NB4 (cell line): Measurements from ENCODE around the gene SCYGR5.

ENCODE experiments used
- DNase-seq: peaks from one replicate; pipeline ENCODE4 v3.0.0; 2010; ENCODE audit warnings: low read depth
- H3K4me3 ChIP-seq: one replicate; pipeline ENCODE4 v1.5.1; 2011; ENCODE audit warnings: mild to moderate bottlenecking, low read depth, low read length, moderate library complexity
- CTCF ChIP-seq: IDR thresholded peaks from one replicate; pipeline ENCODE4 v1.5.1; 2012; ENCODE audit warnings: low read depth, low read length
- MAX ChIP-seq: IDR thresholded peaks from 2 replicates; pipeline ENCODE4 v1.6.1; 2011; ENCODE audit warnings: low read depth, low read length
- MYC ChIP-seq: IDR thresholded peaks from 2 replicates; pipeline ENCODE4 v1.6.1; 2011; ENCODE audit warnings: low read depth, low read length
- POLR2A ChIP-seq: IDR thresholded peaks from 2 replicates; pipeline ENCODE4 v1.6.1; 2011; ENCODE audit warnings: mild to moderate bottlenecking; ENCODE audit not compliant: insufficient read length; ENCODE audit errors: extremely low read depth

SCYGR5 gene

GRCh38 chr2:227653419-227653818, 13.2 kb upstream of the SCYGR5 start:
- TF ChIP-seq CTCF (no peak), MYC (no peak), MAX (no peak), POLR2A (no peak)
- H3K4me3 ChIP-seq: no peak overlapping the region
- no peak for DNase-seq

- DNase-seq: no peak
- H3K4me3 ChIP-seq: no peak overlapping the region
- TF ChIP-seq CTCF: no peak
- TF ChIP-seq MYC: no peak
- TF ChIP-seq POLR2A: no peak
- no peak for TF ChIP-seq MAX
Observed at GRCh38 chr2:227654426-227654825, 12.2 kb upstream of the SCYGR5 start.

GRCh38 chr2:227655454-227655853, 11.2 kb upstream of the SCYGR5 start:
- TF ChIP-seq MAX: no peak
- no peak for TF ChIP-seq POLR2A
- TF ChIP-seq CTCF: no peak
- no peak for TF ChIP-seq MYC
- DNase-seq: peak; percentile 63
- no peak overlapping the region for H3K4me3 ChIP-seq

- no peak overlapping the region for H3K4me3 ChIP-seq
- no peak for TF ChIP-seq MAX
- no peak for TF ChIP-seq CTCF
- TF ChIP-seq MYC: no peak
- TF ChIP-seq POLR2A: no peak
- no peak for DNase-seq
Observed at GRCh38 chr2:227657199-227657845, 9.3 kb upstream of the SCYGR5 start.

- no peak overlapping the region for H3K4me3 ChIP-seq
- TF ChIP-seq POLR2A (no peak), MYC (no peak), MAX (no peak)
- DNase-seq: no peak
Observed at GRCh38 chr2:227661025-227661649, 5.5 kb upstream of the SCYGR5 start.

- no peak overlapping the region for H3K4me3 ChIP-seq
- no peak for TF ChIP-seq CTCF
- TF ChIP-seq MAX: 0 out of 2 replicates have a peak, but pooled peaks have one; percentile 32
- TF ChIP-seq MYC: no peak
- no peak for TF ChIP-seq POLR2A
- DNase-seq: no peak
Observed at GRCh38 chr2:227661827-227662226, 4.8 kb upstream of the SCYGR5 start.
